ENCODE measurements around the gene GRIN2D. TPM values are rescaled to one million over a fixed set of nuclear protein-coding genes. Genes with fewer than 3 reads are reported as not detected.

The GRIN2D gene
- total RNA-seq, 1 donor from 2014 or later: not detected

GRCh38 chr19:48381178-48381950, 12.1 kb upstream of the GRIN2D start:
- peaks cover 0 to 42% of the 10 kb centered on the region in 2 donors for H3K36me3 ChIP-seq
- TF ChIP-seq POLR2AphosphoS5 (IDR thresholded peaks at IDR 0.05; ENCODE audit: insufficient read depth in 1 of 2, low read depth in 1 of 2) (no peak), POLR2A (IDR thresholded peaks at IDR 0.05) (no peak), CTCF (IDR thresholded peaks at IDR 0.05) (no peak)

GRCh38 chr19:48382286-48382685, 11.2 kb upstream of the GRIN2D start:
- H3K4me3 ChIP-seq: no peak overlapping the region
- no peak overlapping the region for H3K27ac ChIP-seq
- H3K27me3 ChIP-seq: no peaks in the 10 kb centered on the region
- no peak for TF ChIP-seq CTCF (IDR thresholded peaks at IDR 0.05)
- no peak for TF ChIP-seq POLR2A (IDR thresholded peaks at IDR 0.05)
- TF ChIP-seq POLR2AphosphoS5 (IDR thresholded peaks at IDR 0.05; ENCODE audit: insufficient read depth in 1 of 2, low read depth in 1 of 2): no peak
- peaks cover 0 to 51% of the 10 kb centered on the region in 2 donors for H3K36me3 ChIP-seq
- no peak for DNase-seq (ENCODE audit: extremely low spot score in 2 of 2)
- H3K4me1 ChIP-seq: no peaks in the 10 kb centered on the region
- no peaks in the 10 kb centered on the region for H3K9me3 ChIP-seq
- intact Hi-C loops (cut with DNase I): no loop called here

More at GRCh38 chr19:48381178-48381950, 12.1 kb upstream of the GRIN2D start:
- intact Hi-C loops (cut with DNase I): no loop called here
- Histone ChIP-seq H3K9me3 (no peaks in the 10 kb centered on the region), H3K4me1 (no peaks in the 10 kb centered on the region), H3K4me3 (no peak overlapping the region), H3K27me3 (no peaks in the 10 kb centered on the region), H3K27ac (no peak overlapping the region)
- no peak for DNase-seq (ENCODE audit: extremely low spot score in 2 of 2)

- H3K4me3 ChIP-seq: no peak overlapping the region
- no peak for DNase-seq (ENCODE audit: extremely low spot score in 2 of 2)
- H3K9me3 ChIP-seq: no peaks in the 10 kb centered on the region
- intact Hi-C loops (cut with DNase I): no loop called here
- peaks cover 0 to 63% of the 10 kb centered on the region in 2 donors for H3K36me3 ChIP-seq
- no peak overlapping the region for H3K27ac ChIP-seq
- no peaks in the 10 kb centered on the region for H3K27me3 ChIP-seq
- peaks cover 17% of the 10 kb centered on the region for H3K4me1 ChIP-seq
- TF ChIP-seq POLR2A (IDR thresholded peaks at IDR 0.05) (no peak), CTCF (IDR thresholded peaks at IDR 0.05) (no peak), POLR2AphosphoS5 (IDR thresholded peaks at IDR 0.05; ENCODE audit: insufficient read depth in 1 of 2, low read depth in 1 of 2) (no peak)
Observed at GRCh38 chr19:48385461-48386087, 7.9 kb upstream of the GRIN2D start.

- Histone ChIP-seq H3K27me3 (no peaks in the 10 kb centered on the region), H3K4me3 (no peak overlapping the region), H3K9me3 (no peaks in the 10 kb centered on the region), H3K36me3 (peaks cover 0 to 54% of the 10 kb centered on the region in 2 donors), H3K27ac (no peak overlapping the region), H3K4me1 (peaks cover 17% of the 10 kb centered on the region)
- intact Hi-C loops (cut with DNase I): no loop called here
- DNase-seq (ENCODE audit: extremely low spot score in 2 of 2): no peak
- TF ChIP-seq POLR2AphosphoS5 (IDR thresholded peaks at IDR 0.05; ENCODE audit: insufficient read depth in 1 of 2, low read depth in 1 of 2): no peak
- TF ChIP-seq CTCF (IDR thresholded peaks at IDR 0.05): no peak
- TF ChIP-seq POLR2A (IDR thresholded peaks at IDR 0.05): no peak
Observed at GRCh38 chr19:48386981-48387380, 6.5 kb upstream of the GRIN2D start.

Data from vagina (tissue), 2 donors.